Measurements from ENCODE around the gene XPO1.

DNA sequence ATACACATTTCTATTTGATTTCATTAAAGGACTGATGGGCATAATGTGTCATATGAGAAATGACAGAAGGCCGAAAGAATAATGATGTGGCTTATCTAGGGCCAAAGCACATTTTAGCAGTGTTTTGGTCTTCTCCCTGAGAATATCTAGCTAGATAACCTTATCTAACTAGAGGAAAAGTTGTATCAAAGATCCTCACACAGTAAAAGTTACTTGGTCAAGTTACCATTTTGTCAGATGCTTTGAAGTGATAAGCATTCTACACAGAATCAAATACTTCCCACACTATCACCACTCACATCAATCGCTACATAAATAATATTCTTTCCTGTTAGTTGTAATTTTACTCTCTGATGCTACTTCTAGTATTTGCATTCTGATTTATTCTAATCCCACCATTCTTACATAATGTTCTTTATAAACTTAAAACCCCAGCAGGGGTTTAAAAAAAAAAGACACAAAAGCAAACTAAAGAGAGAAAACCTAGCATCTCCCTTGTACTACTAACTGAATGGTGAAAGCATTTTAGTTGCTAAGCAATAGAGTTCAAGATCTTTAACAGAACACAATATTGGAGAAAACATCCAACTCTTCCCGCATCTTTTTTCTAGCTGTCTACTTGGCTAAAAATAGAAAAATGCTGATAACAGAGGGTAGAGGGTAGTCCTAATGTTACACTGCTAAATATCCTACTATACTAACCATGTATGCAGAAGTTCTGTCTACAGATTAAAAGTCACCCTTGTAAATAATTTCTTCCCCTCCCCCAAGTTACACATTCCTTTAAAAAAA, 8.0 kb downstream of the XPO1 start:
- TF ChIP-seq, protein P1, sequence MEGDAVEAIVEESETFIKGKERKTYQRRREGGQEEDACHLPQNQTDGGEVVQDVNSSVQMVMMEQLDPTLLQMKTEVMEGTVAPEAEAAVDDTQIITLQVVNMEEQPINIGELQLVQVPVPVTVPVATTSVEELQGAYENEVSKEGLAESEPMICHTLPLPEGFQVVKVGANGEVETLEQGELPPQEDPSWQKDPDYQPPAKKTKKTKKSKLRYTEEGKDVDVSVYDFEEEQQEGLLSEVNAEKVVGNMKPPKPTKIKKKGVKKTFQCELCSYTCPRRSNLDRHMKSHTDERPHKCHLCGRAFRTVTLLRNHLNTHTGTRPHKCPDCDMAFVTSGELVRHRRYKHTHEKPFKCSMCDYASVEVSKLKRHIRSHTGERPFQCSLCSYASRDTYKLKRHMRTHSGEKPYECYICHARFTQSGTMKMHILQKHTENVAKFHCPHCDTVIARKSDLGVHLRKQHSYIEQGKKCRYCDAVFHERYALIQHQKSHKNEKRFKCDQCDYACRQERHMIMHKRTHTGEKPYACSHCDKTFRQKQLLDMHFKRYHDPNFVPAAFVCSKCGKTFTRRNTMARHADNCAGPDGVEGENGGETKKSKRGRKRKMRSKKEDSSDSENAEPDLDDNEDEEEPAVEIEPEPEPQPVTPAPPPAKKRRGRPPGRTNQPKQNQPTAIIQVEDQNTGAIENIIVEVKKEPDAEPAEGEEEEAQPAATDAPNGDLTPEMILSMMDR (IDR thresholded peaks at IDR 0.05), result no peak
- TF ChIP-seq POLR2A (IDR thresholded peaks at IDR 0.05), result no peak
